GM18868 (cell line): ENCODE results near the gene OR8G5.
"Not testable (repeated sequence)": the region's sequence is repeated elsewhere in the genome, so short reads cannot be mapped to it uniquely, and the experiment has no call there.

ENCODE experiments used
- ATAC-seq: cut with Tn5 transposase; IDR thresholded peaks from one replicate; pipeline ENCODE4 v1.9.1; 2021; ENCODE audit warnings: mild to moderate bottlenecking, moderate library complexity; ENCODE audit not compliant: unreplicated experiment

Gene OR8G5, protein sequence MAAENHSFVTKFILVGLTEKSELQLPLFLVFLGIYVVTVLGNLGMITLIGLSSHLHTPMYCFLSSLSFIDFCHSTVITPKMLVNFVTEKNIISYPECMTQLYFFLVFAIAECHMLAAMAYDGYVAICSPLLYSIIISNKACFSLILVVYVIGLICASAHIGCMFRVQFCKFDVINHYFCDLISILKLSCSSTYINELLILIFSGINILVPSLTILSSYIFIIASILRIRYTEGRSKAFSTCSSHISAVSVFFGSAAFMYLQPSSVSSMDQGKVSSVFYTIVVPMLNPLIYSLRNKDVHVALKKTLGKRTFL

DNA sequence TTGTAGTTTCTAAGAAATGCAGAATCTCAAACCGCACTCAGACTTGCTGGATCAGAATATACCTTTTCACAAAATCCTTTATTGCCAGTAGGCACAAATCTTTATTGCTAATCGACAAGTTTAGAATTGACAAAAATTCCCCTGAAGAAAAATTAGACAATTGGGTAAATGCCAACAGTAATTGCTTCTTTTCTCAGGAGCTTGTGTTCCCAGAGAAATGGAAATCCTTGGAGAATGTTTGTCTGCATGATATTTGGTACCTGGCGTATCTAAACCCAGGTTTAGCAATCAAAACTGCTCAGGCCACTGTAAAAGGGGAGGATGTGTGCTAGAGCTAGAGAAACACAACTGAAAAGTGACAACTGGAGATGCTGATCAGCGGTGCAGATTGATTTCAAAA is at the start of gene OR8G5:
Gene OR8G5 (plus strand): TSS at position 301 of the 400 bp plus-strand sequence. CDS start 8,556 bp downstream, outside the sequence.
- ATAC-seq = no peak

DNA sequence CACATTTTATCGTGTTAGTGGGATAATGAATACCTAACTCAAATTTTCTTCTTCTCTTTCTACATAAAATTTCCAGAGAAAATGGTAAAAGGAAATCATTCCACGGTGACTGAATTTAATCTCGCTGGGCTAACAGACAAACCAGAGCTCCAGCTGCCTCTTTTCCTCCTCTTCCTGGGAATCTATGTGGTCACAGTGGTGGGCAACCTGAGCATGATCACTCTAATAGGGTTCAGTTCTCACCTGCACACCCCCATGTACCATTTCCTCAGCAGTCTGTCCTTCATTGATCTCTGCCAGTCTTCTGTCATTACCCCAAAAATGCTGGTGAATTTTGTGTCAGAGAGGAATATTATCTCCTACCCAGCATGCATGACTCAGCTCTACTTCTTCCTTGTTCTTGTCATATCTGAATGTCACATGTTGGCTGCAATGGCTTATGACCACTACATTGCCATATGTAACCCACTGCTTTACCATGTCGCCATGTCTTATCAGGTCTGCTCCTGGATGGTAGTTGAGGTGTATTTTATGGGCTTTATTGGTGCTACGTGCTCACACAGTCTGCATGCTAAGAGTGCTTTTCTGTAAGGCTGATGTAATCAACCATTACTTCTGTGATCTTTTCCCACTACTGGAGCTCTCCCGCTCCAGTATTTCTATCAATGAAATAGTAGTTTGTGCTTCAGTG is 48.9 kb upstream of the OR8G5 start:
- ATAC-seq = no peak

DNA sequence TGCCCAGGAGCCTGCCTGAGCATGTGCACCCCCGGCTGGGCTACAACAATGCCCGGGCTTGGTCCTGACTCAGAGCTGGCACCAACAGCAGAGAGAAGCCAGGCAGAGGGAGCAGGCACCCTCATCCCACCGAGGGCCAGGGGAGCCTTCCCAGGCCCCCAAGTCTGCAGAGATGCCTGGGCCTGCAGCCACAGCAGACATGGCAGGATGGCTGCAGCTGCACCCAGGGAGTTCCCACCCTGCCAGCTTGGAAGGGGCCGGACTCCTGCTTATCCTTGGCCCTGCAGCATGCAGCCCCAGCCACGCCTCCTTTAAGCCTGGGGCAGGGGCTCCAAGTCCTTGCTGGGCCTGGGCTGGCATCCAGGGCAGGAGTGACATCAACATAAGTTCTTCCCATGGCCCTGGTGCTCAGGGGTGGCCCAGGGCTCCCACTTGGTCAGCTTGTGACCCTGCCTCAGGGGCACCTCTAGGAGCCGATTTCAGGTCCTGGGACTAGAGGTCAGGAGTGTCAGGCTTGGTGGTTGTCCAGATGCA is 46.3 kb upstream of the OR8G5 start:
- no peak for ATAC-seq

DNA sequence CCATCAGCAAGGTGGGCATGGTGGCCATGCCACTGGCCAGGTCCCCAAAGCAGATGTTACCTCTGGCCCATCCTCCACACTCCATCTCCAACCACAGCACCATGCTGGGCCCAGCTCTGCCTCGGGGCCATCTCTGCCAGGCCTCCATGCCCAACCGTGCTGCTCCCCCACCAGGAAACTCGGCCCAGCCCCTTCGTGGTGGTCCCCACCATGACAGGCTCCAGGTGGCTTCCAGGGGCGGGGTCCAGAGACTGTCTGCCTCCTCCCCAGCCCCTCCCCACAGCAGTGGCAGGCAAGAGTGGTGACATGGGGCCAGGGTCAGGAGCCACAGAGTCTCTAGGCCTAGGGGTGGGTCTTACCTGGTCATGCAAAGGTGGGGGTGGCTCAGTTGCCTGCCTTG is 45.8 kb upstream of the OR8G5 start:
- ATAC-seq = no peak

DNA sequence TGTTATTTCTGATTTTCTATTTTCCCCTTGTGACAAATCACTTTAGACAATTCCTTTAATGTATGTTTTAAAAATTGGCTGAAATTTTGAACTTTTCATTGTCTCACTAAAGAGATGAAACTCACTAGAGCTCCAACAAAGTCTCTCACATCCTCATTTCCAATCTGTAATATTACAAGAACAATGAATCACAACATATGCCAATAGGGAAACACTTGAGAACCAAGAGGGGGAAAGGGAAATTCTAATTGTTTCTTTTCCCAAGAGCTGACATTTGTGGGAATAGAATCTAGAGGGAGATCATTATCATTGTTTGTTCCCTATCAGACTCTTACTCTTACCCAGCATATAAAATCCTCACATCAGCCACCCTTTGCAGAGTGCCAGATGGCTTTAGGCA is 44.9 kb upstream of the OR8G5 start:
- ATAC-seq = no peak

DNA sequence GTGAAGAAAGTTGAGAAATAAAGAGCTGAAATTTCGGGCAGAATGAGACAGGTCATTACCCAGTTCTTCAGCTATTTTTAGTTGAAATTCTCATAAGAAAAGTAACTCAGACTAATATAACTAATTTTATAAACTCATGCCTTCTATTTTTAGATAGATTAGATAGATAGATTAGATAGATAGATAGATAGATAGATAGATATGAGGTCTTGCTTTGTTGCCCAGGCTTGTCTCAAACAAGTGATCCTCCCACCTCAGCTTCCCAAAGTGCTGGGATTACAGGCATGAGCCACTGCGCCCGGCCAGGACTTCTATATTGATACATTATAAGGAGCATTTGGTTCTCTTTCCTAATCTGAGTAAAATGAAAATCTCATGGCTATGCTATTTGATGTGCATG is 42.1 kb upstream of the OR8G5 start:
- ATAC-seq = no peak

DNA sequence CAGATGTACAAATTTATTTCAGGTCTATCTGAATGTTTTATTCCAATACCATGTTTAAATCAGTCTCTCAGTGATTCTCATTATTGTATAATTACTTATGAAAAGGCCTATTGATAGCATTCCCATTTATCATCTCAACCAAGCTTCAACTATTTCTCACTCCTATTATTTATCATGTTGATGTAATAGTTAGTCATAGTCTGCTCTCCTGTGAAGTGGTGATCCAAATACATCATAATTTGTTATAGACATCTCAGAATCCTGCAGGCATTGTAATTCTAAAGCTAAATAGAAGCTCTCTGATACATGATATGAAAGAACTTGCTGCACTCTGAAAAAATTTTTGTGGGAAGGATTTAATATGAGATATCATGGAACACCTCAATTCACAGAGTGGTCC is 37.0 kb upstream of the OR8G5 start:
- ATAC-seq = no peak

DNA sequence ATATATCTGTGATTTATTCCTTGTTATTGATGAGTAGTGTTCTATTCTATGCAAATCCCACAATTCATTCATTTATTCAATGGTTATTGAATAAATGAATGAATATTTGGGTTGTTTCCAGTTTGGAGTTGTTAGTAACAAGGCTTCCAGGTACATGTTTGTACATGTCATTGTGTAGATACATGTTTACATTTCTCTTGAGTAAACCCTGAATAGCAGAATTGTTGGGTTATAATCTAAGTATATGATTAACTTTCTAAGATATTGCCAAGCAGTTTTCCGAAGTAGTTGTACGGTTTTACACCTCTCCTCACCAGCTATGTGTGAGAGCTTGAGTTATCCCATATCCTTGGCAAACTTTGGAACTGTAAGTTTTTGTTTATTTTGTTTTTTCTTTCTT is 33.8 kb upstream of the OR8G5 start:
- no peak for ATAC-seq

DNA sequence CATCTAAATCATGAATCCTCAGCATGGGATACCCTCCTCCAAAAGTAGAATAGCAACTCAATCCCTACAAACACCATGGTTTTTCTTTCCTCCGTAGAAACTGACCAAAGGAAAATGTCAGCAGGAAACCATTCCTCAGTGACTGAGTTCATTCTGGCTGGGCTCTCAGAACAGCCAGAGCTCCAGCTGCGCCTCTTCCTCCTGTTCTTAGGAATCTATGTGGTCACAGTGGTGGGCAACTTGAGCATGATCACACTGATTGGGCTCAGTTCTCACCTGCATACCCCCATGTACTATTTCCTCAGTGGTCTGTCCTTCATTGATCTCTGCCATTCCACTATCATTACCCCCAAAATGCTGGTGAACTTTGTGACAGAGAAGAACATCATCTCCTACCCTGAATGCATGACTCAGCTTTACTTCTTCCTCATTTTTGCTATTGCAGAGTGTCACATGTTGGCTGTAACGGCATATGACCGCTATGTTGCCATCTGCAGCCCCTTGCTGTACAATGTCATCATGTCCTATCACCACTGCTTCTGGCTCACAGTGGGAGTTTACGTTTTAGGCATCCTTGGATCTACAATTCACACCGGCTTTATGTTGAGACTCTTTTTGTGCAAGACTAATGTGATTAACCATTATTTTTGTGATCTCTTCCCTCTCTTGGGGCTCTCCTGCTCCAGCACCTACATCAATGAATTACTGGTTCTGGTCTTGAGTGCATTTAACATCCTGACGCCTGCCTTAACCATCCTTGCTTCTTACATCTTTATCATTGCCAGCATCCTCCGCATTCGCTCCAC is 31.4 kb upstream of the OR8G5 start:
- not testable (repeated sequence) for ATAC-seq

DNA sequence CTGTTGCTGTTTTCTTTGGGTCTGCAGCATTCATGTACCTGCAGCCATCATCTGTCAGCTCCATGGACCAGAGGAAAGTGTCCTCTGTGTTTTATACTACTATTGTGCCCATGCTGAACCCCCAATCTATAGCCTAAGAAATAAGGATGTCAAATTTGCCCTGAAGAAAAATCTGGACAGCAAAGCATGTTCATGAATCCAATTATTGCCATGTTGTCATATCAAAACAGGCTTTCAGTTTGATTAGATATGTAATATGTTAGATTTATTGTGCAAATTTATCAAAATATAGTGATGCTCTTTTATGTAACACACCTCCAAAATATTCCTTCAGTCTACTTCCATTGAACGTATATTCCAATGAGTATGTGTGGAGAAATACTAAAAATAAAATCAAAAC is 30.7 kb upstream of the OR8G5 start:
- no peak for ATAC-seq

DNA sequence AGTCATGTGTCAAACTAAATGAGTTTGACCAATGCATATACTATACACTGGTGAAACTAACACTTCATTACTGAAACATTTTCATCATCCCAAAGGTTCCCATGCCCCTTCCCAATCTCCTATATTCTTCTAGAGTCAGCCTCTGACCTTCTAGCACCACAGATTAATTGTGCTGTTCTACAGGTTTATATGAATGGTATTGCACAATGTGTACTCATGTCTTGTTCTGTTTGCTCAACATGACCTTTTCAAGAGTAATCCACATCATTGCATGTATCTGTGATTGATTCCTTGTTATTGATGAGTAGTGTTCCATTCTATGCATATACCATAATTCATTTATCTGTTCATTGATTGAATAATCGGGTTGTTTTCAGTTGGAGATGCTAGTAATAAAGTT is 22.8 kb upstream of the OR8G5 start:
- ATAC-seq = no peak

DNA sequence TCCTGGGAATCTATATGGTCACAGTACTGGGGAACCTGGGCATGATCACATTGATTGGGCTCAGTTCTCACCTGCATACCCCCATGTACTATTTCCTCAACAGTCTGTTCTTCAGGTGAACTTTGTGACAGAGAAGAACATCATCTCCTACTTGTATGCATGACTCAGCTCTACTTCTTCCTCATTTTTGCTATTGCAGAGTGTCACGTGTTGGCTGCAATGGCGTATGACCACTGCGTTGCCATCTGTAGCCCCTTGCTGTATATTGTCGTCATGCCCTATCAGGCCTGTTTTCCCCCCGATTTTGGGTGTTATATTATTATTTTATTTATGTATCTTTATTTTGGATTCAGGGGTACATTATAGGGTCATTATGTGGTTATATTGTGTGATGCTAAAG is 17.7 kb upstream of the OR8G5 start:
- ATAC-seq = no peak

DNA sequence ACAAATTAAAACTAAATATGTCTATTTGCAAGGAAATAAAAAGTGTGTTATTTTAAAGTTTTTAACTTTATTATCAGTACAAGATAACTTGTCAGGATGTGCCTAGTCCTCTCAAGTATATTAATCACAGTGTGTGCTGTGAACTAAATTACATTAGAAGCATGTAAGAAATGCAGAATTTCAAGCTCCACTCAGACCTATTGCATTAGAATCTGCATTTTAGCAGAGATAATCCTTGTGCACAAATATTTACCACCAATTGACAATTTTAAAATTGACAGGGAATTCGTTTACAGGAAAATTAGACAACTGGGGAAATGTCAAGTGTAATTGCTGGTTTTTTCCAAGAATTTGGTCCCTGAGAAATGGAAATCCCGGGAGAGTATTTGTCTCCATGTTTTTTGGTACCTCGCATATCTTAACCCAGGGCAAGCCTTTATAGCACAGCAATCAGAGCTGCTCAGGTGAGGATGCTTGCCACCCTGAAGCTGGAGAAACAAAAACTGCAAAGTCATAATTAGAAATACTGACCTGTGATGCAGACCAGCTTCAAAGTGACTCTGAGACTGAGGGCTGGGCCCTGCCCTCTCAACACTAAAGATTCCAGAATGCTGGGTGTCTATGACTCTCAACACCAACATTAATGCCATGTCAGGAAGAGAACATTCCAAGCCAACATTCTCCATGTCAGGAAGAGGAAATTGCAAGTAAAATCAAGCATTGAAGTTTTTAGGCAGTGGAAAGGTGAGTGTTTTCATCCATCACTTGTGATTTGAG is 15.4 kb upstream of the OR8G5 start, which contains the start of gene OR8G1:
Gene OR8G1 (plus strand): TSS at position 475 of the 777 bp plus-strand sequence. CDS start 8,581 bp downstream, outside the sequence.
- no peak for ATAC-seq

DNA sequence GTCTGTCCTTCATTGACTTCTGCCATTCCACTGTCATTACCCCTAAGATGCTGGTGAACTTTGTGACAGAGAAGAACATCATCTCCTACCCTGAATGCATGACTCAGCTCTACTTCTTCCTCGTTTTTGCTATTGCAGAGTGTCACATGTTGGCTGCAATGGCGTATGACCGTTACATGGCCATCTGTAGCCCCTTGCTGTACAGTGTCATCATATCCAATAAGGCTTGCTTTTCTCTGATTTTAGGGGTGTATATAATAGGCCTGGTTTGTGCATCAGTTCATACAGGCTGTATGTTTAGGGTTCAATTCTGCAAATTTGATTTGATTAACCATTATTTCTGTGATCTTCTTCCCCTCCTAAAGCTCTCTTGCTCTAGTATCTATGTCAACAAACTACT is 6.3 kb upstream of the OR8G5 start:
- not testable (repeated sequence) for ATAC-seq

DNA sequence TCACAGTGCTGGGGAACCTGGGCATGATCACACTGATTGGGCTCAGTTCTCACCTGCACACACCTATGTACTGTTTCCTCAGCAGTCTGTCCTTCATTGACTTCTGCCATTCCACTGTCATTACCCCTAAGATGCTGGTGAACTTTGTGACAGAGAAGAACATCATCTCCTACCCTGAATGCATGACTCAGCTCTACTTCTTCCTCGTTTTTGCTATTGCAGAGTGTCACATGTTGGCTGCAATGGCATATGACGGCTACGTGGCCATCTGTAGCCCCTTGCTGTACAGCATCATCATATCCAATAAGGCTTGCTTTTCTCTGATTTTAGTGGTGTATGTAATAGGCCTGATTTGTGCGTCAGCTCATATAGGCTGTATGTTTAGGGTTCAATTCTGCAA is 8.9 kb downstream of the OR8G5 start:
- ATAC-seq = not testable (repeated sequence)

DNA sequence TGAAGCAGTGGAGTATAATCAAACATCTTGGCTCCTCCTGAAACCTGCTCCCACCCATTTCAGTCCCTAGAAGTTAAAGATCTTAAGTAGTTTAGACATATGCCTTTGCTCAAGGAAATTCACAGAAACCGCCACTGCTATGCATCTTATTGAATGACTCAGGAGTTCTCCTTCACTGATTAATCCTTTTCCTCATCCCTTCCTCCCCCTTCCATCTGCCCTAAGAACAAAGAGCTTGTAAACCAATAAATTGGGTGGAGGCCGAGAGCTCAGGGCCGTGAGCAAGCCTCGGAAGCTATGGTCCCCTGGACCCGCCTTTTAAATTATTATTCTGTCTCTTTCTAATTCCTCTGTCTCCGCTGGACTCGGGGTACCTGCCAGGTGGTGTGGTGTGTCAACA is 14.7 kb downstream of the OR8G5 start:
- not testable (repeated sequence) for ATAC-seq

DNA sequence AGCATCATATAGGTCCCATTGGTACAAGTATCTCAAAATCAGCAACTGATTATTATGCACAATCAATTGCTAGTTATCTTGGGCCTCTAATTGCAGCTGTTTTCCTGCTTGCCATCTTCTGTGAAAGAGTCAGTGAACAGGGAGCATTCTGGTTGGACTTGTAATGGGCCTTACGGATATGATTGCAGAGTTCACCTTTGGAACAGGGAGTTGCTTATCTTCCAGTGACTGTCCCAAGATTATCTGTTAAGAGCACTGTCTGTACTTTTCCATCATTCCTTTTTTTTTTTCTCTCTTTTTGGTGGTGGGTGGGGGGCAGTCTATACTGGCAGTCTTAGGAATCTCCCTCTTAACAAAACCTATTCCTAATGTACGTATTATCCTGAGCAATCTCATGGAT is 17.8 kb downstream of the OR8G5 start:
- ATAC-seq = no peak

DNA sequence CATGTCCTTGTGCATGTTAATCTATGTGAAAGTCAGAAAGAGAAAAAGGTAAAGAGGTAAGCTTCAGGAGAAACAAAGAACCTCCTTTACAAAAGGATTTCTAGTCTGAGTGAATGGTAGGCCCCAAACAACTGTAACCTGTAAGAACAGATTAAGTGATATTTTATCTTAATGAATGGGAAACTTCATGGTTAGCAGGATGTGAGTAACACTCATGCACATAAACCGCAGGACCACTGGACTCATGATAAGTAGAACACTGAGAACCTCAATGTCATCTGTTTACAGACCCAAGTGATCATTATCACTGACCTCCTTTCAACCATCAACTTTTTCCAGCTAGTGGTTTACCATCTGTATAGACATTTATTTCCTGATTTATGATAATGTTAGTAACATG is 19.9 kb downstream of the OR8G5 start:
- no peak for ATAC-seq

DNA sequence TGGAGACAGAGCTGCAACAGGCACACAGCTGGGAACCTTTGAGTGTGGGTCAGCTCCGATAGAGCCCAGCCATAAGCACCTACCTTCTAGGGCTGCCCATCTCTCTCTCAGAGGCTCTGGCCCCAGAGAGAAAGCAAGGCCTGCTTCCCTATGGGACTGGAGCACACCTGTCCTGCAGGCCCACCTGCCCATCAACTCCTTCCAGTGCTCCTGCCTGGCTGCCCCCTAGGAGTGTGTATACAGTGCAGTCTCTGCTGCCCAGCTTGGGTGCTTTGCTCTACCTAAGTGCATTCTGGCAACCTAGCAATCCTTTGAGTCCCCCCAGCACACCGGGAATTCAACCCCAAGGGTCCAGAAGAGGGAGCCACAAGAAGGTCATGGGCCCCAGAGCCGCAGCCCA is 21.0 kb downstream of the OR8G5 start:
- no peak for ATAC-seq

DNA sequence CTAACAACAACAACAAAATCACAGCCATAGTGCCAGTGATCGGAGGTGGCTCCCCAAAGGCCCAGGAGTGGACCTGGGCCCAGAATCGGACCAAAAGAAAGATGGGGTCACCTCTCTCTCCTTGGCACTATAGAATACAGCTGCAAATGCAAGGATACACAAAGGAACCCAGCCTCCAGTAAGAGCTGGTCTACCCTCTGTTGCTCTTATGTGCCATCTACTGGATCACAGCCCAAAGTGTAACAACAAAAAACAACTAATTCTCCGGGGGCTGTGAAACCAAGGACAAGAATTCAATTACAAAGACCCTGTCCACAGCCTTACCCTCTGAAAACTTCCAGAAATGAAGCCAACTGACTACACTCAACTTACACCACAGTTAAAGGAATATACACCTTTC is 21.6 kb downstream of the OR8G5 start:
- ATAC-seq = no peak

DNA sequence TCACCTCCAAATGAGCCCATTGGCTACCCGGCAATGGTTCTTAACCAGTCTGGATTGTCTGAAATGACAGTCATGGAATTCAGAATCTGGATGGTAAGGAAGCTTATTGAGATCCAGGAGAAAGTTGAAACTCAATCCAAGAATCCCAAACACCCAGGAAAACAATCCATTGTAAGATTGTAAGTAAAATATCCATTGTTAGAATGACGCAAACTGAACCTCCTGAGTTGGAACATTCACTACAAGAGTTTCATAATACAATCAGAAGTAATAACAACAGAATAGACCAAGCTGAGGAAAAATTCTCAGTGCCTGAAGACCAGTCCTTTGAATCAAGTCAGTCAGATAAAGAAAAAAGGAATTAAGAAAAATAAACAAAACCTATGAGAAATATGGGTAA is 22.1 kb downstream of the OR8G5 start:
- ATAC-seq = no peak
